NCI-H2227 (cell line): ENCODE measurements around the gene TMEM119.

ENCODE experiments used
- DNase-seq: peaks from one replicate; lab custom pipeline; 2025; ENCODE audit not compliant: unreplicated experiment; lab: John Stamatoyannopoulos, UW

Gene TMEM119

DNA sequence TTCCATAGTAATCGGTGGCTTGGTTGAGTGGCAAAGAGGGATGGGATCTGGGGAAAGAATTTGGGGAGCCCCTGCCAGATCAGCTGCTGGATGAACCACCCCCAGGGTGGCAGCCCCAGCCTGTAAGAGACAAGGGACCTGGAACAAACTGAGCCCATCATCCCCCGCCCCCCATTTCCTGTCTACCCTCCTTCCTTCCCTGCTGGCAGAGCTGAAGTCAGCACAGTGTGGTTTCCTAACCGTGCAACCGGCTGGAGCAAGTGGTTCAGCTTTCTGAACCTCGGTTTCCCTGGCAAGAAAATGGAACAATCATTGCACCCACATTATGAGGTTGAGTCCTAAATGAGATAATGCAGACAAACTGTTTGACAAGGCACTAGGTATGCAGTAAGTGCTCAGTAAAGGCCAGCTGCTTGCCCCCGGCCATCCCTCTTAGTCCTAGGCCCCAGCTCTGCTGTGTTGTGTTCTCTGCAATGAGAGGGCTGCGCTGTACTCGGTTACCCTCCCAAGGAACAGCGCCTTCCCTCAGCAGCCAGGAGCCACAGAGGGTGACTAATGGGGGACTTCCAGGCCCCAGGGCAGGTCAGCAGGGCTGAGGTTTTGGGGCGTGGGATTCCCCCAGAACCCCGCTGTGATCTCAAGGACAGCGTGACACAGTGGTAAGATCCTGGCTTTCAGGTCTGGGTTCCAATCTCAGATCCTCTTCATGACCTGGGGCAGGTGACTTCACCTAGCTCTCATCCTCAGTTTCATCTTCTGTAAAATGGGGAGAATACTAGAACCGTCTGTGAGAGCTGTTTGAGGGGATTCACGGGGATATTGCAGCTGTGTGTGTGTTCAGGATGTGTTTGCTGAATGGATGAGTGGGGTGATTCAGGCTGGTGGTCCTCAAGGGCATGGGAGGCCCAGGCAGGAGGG is 19.3 kb upstream of the TMEM119 start:
- DNase-seq: no peak

DNA sequence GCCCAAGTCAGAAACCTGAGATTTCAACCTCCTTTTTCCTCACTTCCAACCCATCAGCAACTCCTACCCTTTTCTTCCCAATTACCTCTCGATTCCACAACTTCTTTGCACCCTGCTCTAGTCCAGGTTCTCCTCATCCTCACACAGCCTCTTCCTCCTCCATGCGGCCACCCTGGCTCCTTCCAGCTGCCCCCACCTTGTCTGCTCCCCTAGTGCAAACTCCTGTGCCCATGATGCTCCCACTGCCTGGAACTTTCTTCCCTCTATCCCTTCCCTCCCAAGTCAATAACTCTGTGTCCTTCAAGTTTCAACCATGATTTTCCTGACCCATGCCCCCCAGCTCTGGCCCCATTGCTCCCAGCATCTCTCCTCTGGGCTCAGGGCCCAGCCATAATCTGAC is 18.5 kb upstream of the TMEM119 start:
- DNase-seq: no peak

DNA sequence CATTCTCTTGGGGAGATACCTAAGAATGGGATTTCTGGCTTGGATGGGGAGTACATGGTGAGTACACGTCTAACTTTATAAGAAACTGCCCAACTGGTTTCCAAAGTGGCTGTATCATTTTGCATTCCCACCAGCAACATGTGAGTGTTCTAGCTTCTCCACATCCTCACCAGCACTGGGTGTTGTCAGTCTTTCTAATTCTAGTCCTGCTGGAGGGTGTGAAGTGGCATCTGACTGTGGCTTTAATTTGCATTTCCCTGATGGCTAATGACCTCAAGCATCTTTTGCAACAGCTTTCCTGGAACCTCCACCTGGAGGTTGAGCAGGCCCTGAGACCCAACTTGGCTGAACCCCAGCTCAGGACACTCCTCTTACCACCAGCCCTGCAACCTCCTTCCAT is 18.0 kb upstream of the TMEM119 start:
- no peak for DNase-seq

DNA sequence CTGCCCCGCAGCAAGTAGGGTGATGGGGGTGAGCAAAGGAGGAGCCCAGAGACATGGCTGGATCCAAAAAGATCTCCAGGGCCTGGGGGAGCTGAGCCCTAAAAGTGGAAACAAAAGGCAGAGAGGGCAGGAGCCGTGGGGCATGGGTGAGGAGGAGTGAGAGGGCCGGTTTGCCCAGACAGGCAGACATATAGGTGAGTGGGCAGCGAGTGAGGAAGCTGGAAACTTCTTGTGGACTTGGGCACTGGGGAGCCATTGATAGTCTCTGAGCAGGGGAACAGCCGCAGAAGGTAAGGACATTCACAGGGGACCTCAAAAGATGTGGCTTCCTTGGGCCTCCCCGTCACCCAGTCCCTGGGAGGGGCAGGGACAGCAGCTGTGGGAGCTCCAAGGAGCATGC is 16.8 kb upstream of the TMEM119 start:
- no peak for DNase-seq

DNA sequence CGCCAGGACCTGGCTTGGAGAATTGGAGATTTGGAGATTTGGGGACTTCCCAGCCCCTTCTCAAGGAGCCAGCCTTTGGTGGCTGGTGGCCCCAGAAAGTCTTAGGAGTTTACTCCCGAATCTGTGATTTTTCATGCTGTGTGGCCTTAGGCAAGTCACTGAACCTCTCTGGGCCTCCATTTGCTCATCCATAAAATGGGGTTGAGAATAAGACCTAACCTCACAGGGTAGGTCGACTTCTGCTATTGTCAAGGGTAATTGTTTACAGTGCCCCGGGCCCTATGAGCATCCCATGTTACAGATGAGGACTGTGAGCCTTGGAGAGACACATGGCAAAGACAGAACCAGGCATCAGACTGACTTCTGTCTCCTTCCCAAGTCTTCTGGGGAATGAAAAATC is 16.2 kb upstream of the TMEM119 start:
- no peak for DNase-seq

DNA sequence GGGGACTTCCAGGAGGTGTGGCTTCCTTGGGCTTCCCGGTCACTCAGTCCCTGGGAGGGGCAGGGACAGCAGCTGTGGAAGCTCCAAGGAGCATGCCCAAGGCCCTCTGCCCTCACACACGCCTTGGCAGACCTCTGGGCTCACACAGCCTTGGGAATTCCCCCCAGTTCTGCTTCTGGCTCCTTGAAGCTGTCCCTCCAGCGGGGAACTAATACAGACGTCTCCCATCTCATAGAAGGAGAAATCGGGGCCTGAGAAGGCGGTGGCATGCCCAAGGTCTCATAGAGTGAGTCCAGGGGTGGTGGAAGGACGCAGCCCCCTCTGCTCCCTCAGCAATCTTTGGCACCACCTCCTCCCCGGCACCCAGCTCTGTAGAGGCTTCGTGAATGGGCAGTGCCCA is 15.7 kb upstream of the TMEM119 start:
- DNase-seq: no peak

DNA sequence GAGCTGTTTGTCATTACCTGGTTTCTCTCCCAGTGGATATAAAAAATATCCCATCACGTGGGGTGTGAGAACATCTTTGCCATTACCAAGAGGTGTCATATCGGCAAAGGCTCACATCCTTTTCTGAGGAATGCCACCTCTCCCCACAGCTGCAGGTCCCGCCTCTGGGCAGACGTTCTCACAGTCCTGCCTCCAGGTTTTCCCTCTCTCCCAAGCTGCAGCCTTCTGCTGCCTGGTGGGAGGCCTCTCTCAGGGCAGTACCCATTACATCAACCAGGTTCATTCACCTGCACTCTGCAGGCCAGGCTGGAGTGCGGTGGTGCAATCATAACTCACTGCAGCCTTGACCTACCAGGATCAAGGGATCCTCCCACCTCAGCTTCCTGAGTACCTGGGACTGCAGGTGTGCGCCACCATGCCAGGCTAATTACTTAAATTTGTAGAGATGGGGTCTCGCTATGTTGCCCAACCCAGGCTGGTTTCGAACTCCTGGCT is 15.0 kb upstream of the TMEM119 start:
- peak; percentile 33 for DNase-seq

DNA sequence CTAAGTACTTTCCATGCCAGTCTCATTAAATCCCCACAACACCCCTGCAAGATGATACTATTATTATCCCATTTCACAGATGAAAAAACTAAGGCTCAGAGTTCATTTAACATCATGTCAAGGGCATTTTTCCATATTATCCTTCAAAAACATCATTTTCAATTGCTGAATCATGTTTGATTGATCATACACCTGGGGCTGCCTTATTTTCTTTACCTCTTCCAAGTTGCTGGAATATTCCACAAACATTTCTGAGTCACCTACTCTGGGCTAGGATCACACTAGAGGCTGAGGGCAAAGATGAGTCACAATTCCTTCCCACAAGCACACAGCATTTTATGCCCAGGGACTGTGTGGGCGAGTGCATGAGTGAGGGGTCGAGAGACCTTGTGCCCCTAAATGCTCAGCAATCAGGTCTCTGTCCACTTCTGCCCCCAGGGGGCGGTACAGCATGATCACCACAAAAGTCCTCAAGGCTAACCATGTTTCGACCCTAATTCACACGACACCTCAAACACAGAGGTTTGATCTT is 14.1 kb upstream of the TMEM119 start:
- DNase-seq: no peak

DNA sequence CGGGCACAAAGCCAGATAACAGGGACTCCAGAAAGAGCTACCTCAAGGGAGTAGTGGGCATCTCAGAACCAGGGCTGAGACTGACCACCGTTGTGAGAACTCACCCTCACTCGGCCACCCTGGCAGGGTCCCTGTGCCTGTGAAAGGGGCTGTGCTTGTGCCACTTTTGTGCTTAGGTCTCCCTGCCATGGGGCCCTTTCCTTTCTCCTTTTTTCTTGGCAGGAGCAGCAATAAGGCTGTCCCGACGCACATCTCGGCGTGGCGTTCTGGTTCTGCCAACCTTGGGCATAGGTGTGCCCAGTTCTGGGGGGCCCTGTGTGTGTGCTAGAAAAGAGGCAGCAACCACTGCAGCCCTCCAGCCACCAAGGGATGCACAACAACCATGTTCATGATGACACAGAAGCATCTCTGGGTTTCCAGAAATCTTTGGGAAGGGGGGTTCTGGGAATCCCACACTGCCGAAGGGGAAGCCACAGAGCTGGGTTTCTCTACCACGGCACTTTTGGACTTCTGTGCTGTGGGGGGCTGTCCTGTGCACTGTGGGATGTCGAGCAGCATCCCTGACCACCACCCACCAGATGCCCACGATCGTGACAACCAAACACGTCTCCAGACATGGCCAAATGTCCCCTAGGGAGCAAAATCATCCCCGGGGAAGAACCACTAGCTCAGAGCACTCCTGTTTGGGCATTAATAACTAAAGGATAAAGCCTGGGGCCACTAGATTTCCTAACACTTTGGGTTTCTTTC is 13.1 kb upstream of the TMEM119 start:
- DNase-seq: no peak

DNA sequence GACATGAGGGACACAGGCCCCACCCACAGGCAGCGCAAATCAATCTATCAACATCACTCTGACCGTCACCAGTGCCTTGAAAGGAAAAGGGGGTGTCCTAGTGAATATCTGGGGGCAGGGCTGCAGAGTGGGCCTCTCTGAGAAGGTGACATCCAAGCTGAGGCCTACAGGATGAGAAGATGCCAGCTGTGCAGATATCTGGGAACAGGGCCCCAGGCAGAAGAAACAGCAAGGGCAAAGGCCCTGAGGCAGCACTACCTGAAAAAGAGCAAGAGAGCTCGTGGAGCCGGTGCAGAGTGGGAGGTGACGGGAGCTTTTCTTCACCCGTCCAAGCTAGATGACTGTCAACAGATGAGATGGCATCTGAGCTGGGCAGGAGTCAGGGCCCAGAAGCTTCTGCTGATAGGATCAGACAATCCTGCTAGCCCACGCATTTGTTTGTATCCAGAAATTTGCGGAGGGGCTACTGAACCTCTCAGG is 12.5 kb upstream of the TMEM119 start:
- no peak for DNase-seq

DNA sequence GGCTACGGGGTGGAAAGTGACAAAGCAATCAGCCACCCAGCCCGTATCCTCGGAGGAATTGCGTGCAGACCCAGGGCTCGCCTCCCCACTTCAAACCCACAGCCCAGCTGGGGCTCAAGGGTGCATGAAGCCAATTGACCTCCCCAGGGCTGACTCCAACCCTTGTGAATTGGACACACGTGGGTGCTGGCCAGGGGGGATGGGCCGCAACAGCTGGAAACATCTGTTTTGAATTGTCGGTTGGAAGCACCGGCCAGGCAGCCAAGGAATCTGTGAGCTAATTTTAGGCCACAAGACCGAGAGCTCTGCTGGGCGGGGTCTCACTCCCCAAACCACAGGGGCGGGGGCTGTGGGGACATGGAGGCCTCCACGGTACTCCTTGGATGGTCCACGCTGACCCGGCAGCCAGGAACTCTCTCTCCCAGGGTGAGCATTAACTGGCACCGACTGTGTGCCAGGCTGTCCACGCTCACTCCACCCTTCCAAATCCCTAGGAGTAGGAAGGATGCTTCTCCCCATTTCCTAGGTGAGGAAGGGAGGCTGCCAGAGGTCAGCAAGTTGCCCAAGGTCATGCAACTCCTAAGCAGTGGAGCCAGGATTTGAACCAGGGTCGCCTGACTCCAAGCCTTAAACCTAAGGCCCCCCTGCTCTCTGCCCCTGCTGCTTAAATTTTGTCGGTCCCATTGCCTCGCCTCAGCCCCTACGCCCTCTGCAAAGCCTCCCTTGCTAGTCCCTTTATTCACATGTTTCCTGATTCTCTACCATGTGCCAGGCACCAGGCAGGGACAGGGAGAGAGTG is 11.9 kb upstream of the TMEM119 start:
- DNase-seq: no peak

DNA sequence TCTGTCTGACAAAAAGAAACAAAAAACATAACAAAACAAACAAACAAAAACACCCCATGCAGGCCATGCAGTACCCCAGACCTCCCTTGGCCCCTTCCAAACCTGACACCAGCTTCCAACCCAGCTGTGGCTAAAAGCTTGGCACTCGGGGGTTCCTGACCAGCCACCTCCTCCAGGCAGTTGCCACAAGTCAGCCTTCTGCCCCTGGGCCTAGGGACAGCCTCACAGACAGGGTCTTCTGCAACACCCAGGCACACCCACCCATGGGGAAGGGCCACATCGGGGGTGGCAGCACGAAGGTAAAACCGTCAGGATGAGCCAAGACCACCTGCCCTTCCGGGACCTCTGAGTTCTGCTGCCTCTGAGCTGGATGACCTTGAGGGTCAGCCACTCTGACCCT is 10.7 kb upstream of the TMEM119 start:
- no peak for DNase-seq

DNA sequence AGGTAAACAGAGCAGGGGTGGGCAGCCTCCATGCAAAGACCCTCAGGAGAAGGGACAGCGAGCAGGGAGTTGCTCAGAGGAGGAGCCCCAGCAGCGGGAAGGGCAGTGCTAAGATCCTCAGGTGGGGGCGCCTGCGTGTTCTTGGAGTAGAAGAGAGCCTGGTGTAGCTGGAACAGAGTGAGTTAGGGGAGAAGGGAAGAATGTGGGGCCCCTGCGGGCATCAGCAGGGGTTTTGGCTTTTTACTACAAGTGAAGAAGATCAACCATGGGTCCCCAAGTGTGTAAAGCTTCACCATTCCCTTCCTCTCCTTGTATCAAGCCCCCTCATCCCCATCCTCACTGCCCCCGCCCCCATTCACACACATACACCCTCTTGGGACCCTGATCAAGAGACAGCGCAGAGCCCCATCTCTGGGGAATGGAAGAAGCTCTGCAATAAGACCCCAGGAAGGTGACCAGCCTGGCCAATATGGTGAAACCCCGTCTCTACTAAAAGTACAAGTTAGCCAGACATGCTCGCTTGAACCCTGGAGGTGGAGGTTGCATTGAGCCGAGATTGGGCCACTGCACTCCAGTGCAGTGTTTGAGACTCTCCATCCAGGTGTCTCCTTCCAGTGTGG is 10.2 kb upstream of the TMEM119 start:
- no peak for DNase-seq

DNA sequence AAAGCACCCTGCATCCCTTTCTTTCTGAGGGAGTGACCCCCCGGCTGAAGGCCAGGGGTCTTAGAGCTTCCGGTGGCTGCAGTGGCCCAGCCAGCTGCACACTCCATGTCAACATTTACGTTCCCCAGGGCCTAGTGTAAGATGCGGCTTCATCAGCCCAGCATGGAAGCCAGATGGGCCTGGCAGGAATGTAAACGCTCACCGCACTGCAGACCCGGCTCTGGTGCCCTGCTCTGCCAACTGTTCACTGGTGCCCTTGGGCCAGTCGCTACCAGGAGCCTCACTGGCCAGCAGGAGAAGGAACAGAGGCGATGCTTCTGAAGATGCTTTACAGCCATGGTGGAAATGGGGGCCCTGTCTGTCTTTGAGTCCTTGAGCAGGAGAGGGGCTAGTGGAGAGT is 8.6 kb upstream of the TMEM119 start:
- DNase-seq: no peak

DNA sequence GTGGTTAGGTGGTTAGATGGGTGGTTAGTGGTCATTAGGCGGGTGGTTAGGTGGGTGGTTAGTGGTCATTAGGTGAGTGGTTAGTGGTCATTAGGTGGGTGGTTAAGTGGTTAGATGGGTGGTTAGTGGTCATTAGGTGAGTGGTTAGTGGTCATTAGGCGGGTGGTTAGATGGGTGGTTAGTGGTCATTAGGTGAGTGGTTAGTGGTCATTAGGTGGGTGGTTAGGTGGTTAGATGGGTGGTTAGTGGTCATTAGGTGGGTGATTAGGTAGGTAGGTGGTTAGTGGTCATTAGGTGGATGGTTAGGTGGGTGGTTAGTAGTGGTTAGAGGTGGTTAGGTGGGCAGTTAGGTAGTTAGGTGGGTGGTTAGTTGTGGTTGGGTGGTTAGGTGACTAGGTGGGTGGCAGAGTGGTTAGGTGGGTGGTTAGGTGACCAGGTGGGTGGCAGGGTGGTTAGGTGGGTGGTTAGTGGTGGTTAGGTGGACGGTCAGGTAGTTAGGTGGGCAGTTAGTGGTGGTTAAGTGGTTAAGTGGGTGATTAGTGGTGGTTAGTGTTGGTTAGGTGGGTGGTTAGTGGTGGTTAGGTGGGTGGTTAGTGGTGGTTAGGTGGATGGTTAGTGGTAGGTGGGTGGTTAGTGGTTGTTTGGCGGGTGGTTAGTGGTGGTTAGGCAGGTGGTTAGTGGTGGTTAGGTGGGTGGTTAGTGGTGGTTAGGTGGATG is 8.0 kb upstream of the TMEM119 start:
- DNase-seq: no peak

DNA sequence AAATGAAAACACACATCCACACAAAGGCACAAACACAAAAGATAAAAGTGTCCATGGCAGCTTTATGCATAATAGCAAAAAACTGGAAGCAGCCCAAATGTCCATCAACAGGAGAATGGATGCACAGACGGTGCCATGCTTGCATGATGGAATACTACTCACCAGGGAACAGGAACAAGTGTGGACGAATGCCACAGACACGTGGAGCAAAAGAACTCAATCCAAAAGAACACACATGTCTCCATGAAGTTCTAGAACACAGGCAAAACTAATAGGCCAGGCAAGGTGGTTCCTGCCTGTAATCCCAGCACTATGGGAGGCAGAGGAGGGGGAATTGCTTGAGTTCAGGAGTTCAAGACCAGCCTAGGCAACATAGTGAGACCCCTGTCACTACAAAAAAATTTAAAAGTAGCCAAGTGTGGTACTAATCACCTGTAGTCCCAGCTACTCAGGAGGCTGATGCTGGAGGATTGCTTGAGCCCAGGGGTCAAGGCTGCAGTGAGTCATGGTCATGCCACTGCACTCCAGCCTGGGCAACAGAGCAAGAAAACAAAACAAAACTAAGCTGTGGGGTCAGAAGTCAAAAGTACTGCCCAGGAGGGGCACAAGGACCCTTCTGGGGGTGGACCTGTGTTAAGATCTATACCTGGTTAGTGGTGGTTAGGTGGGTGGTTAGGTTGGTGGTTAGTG is 7.3 kb upstream of the TMEM119 start:
- no peak for DNase-seq

DNA sequence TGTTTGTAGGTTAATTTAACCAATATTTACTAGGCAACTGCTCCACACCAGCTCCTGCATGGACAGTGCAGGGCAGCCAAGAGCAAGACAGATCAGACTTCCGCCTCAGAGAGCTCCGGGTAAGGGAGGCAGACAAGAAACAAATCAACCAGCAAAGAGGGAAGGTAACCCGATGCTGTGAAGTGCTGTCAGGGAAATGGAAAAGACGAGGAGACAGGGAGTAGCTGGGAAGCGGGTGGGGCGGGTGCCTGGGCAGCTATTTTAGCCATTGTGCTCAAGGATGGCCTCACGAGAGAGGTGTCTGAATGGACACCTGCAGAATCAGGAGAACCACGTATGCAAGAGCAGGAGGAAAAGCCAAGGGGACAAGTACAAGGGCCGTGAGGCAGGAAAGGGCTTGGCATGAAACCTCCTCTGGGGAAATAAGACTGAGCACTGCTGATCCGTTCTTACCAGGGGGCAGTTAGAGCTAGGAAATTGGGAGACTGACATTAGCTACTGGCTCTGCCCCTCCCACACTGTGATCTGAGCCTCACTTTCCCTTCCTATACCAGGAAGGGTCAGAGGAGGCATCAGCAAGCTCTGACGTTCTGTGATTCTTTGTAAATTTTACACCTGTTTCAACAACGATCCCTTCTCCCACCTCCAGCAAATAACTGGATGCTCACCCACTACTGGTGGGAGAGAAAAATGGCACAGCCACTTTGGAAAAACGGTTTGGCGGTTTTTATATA is 6.5 kb upstream of the TMEM119 start:
- DNase-seq: no peak

DNA sequence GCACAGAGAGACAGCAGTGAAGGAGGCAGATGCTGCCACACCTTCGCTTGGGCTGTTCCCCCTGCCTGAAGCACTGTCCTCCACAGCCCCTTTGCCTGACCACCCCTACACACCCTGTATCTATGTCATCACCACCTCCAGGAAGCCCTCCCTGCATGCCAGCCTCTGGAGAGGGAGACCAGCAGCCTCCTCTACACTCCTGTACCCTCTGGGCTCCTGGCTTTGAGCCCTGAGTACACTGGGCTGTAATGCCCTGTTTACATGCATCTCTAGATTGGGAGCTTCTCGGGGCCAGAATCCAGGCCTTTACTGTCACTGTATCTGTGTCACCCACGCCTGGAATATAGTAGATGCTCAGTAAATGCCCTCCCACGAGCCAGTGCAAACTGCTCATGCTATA is 5.9 kb upstream of the TMEM119 start:
- no peak for DNase-seq
